Naive thymus-derived CD4-positive, alpha-beta T cell (primary cell): Measurements from ENCODE around the gene GNA12. TPM values are rescaled to one million over a fixed set of nuclear protein-coding genes. Genes with fewer than 3 reads are reported as not detected.
"Not testable (repeated sequence)": the region's sequence is repeated elsewhere in the genome, so short reads cannot be mapped to it uniquely, and the experiment has no call there.

Source experiments
- ATAC-seq: fragments of 150-1000 bp; cut with Tn5 transposase; 2 replicates; pipeline ENCODE4 v1.10.0; 2021; ENCODE audit warnings: mild to moderate bottlenecking, moderate library complexity
- CTCF ChIA-PET: fragments of 350-600 bp; sonication (Branson Sonifier 250); formaldehyde crosslinking; loops from one replicate; lab custom pipeline; 2021; ENCODE audit warnings: antibody characterized with exemption; lab: Charles Lee
- POLR2A ChIA-PET: fragments of 350-600 bp; sonication (Branson Sonifier 250); formaldehyde crosslinking; loops from one replicate; lab custom pipeline; 2021; ENCODE audit warnings: antibody characterized with exemption, inconsistent platforms; lab: Charles Lee
- DNase-seq, 9 donors: peaks; one replicate each; pipeline versions ENCODE4 v3.0.0 to v3.0.0-alpha.2; 2020 to 2022; ENCODE audit warnings: mixed read lengths in 1 of 9
- H3K27ac ChIP-seq: one replicate; pipeline ENCODE4 v1.7.0; 2013; ENCODE audit warnings: mild to moderate bottlenecking, low read depth, low read length, moderate library complexity
- H3K27me3 ChIP-seq, 2 donors: one replicate each; pipeline ENCODE4 v1.7.0; 2013; ENCODE audit warnings: low read length in 2 of 2, mild to moderate bottlenecking in 2 of 2, moderate library complexity in 2 of 2; ENCODE audit not compliant: control insufficient read depth in 2 of 2, insufficient read depth in 2 of 2
- H3K36me3 ChIP-seq, 3 experiments: 1 replicate in 2 of 3; 2 replicates in 1 of 3; pipeline ENCODE4 v1.7.0; 2013; ENCODE audit warnings: low read length in 3 of 3, mild to moderate bottlenecking in 3 of 3, moderate library complexity in 1 of 3; ENCODE audit not compliant: insufficient read depth in 3 of 3, control insufficient read depth in 2 of 3
- H3K4me1 ChIP-seq, 2 donors: one replicate each; pipeline ENCODE4 v1.7.0; 2013; ENCODE audit warnings: low read length in 2 of 2, mild to moderate bottlenecking in 2 of 2, moderate library complexity in 1 of 2; ENCODE audit not compliant: control insufficient read depth in 2 of 2, insufficient read depth in 2 of 2
- H3K4me3 ChIP-seq: 2 replicates; pipeline ENCODE4 v1.7.0; 2013; ENCODE audit warnings: mild to moderate bottlenecking, low read length
- H3K9me3 ChIP-seq, 3 experiments: 1 replicate in 2 of 3; 2 replicates in 1 of 3; pipeline ENCODE4 v1.7.0; 2013; ENCODE audit warnings: low read length in 3 of 3; ENCODE audit not compliant: control insufficient read depth in 2 of 3
- H3K27ac Mint-ChIP-seq, 9 donors: one replicate each; pipeline ENCODE4 v1.8.0; 2020 to 2022; ENCODE audit warnings: mixed read lengths in 9 of 9, mild to moderate bottlenecking in 8 of 9, moderate library complexity in 5 of 9, inconsistent platforms in 2 of 9
- H3K27me3 Mint-ChIP-seq, 5 donors: one replicate each; pipeline ENCODE4 v1.8.0; 2021 to 2022; ENCODE audit warnings: mixed read lengths in 5 of 5, mild to moderate bottlenecking in 1 of 5
- H3K36me3 Mint-ChIP-seq, 5 donors: one replicate each; pipeline ENCODE4 v1.8.0; 2020 to 2022; ENCODE audit warnings: mixed read lengths in 5 of 5, mild to moderate bottlenecking in 3 of 5, inconsistent platforms in 1 of 5
- H3K4me1 Mint-ChIP-seq, 7 donors: one replicate each; pipeline ENCODE4 v1.8.0; 2020 to 2022; ENCODE audit warnings: mixed read lengths in 7 of 7, mild to moderate bottlenecking in 3 of 7, inconsistent platforms in 1 of 7
- H3K4me3 Mint-ChIP-seq, 10 donors: one replicate each; pipeline ENCODE4 v1.8.0; 2020 to 2022; ENCODE audit warnings: mild to moderate bottlenecking in 10 of 10, mixed read lengths in 10 of 10, moderate library complexity in 6 of 10, inconsistent platforms in 2 of 10
- H3K9me3 Mint-ChIP-seq, 11 donors: one replicate each; pipeline ENCODE4 v1.8.0; 2020 to 2022; ENCODE audit warnings: mixed read lengths in 11 of 11, mild to moderate bottlenecking in 4 of 11, inconsistent platforms in 1 of 11, moderate library complexity in 1 of 11
- intact Hi-C, 2 donors: fragments of 100-400 bp; cut with micrococcal nuclease; formaldehyde crosslinking; loops; one replicate each; pipeline ENCODE4 v1.15.1; 2023
- polyA plus RNA-seq, 2 donors: library from polyadenylated mRNA; unstranded; fragments of 300-500 nt; fragmentation: Illumina TruSeq; gene quantifications; one replicate each; pipeline ENCODE4 v1.2.3, GENCODE V29; 2021
- total RNA-seq, 6 experiments: library from RNA in 5 of 6; stranded (reverse) in 5 of 6; gene quantifications; 1 replicate in 5 of 6; 2 replicates in 1 of 6; pipeline ENCODE4 v1.2.3 and lab custom pipeline; 2021 to 2026

The GNA12 gene
- total and polyA plus RNA-seq, 7 experiments from 2014 or later: 4.2 to 25.7 (median 18.5) TPM

DNA sequence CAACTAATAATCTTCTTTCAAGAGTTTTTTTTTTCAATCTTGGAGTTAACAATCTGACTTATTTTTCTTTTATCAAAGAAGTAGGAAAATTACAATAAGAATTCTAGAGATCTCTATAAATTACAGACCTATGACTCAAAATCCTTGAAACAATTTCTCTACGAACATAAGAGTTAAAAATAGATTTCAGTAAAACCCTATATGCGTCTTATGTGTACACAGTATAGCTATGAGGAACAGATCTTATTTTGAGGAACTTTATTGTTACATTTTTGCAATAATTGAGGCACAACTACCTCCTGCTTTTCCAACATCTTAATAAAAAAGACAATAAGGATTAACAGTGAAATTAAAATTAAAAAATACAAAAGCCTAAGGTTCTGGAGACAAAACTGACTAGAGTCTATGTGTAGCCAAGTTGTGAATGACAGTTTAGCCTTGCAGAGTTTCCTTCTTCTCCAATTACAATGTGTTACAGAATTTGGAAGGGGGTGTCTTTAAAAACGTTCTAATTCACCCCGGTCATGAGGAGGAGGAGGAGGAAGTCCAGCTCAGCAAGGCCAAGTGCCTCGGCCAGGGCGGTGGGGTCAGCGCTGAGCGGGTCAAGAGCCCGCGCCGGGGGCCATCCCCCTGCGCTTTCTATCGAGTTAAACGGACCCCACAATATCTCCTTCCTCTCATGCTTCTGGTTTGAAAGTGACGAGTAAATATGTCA is 115.6 kb downstream of the GNA12 start:
- CTCF ChIA-PET: no interaction called here
- no peak for DNase-seq
- no peak overlapping the region for H3K4me3 ChIP-seq

GRCh38 chr7:2727206-2727605 is 116.9 kb downstream of the GNA12 start:
- H3K27ac Mint-ChIP-seq, H3K9me3 ChIP-seq, H3K27me3 ChIP-seq, H3K9me3 Mint-ChIP-seq, H3K27ac ChIP-seq, intact Hi-C loops, H3K4me3 Mint-ChIP-seq, H3K4me1 ChIP-seq, H3K4me3 ChIP-seq, H3K27me3 Mint-ChIP-seq, ATAC-seq: not testable (repeated sequence)
- POLR2A ChIA-PET: interaction anchor here (0.6 kb wide), 1 partner anchor 113 kb away, joined by 3 read pairs; no protein-coding TSS in a partner anchor
- H3K4me1 Mint-ChIP-seq: peaks cover 0 to 11% (median 2%) of the 10 kb centered on the region in 7 donors
- DNase-seq: peak in 1 of 9 donors; percentile 3
- peaks cover 0 to 63% (median 31%) of the 10 kb centered on the region in 5 donors for H3K36me3 Mint-ChIP-seq
- CTCF ChIA-PET: interaction anchor here (0.7 kb wide), 1 partner anchor 14 kb away, joined by 3 read pairs; no protein-coding TSS in a partner anchor
- peaks cover 0 to 42% (median 0%) of the 10 kb centered on the region in 3 experiments for H3K36me3 ChIP-seq

More for the DNA sequence above, 115.6 kb downstream of the GNA12 start:
- ATAC-seq: peak; percentile 31
- Mint-ChIP-seq H3K9me3 (no peaks in the 10 kb centered on the region), H3K4me1 (peaks cover 0 to 19% (median 4%) of the 10 kb centered on the region in 7 donors), H3K36me3 (peaks cover 0 to 69% (median 36%) of the 10 kb centered on the region in 5 donors), H3K27ac (no peak overlapping the region), H3K27me3 (no peaks in the 10 kb centered on the region), H3K4me3 (no peak overlapping the region)
- POLR2A ChIA-PET: interaction anchor here (0.7 kb wide), 1 partner anchor 38 kb away, joined by 4 read pairs; no protein-coding TSS in a partner anchor
- Histone ChIP-seq H3K9me3 (no peaks in the 10 kb centered on the region), H3K27ac (no peak overlapping the region), H3K36me3 (peaks cover 0 to 42% (median 0%) of the 10 kb centered on the region in 3 experiments), H3K4me1 (no peaks in the 10 kb centered on the region), H3K27me3 (no peaks in the 10 kb centered on the region)
- intact Hi-C loops: no loop called here

GRCh38 chr7:2726316-2727018 is 117.6 kb downstream of the GNA12 start:
- no peaks in the 10 kb centered on the region for H3K27me3 Mint-ChIP-seq
- peaks cover 0 to 6% (median 2%) of the 10 kb centered on the region in 7 donors for H3K4me1 Mint-ChIP-seq
- no peak for ATAC-seq
- ChIA-PET CTCF (interaction anchor here (0.7 kb wide), 1 partner anchor 14 kb away, joined by 3 read pairs; no protein-coding TSS in a partner anchor), POLR2A (no interaction called here)
- H3K27ac ChIP-seq: no peak overlapping the region
- H3K4me3 Mint-ChIP-seq: no peak overlapping the region
- H3K36me3 ChIP-seq: peaks cover 0 to 40% (median 0%) of the 10 kb centered on the region in 3 experiments
- peak in 1 of 9 donors; percentile 13 for DNase-seq
- no peaks in the 10 kb centered on the region for H3K4me1 ChIP-seq
- H3K9me3 Mint-ChIP-seq: no peaks in the 10 kb centered on the region
- H3K36me3 Mint-ChIP-seq: peaks cover 0 to 56% (median 26%) of the 10 kb centered on the region in 5 donors
- no peak overlapping the region for H3K4me3 ChIP-seq
- intact Hi-C loops: no loop called here
- H3K27ac Mint-ChIP-seq: no peak overlapping the region
- no peaks in the 10 kb centered on the region for H3K9me3 ChIP-seq
- no peaks in the 10 kb centered on the region for H3K27me3 ChIP-seq

DNA sequence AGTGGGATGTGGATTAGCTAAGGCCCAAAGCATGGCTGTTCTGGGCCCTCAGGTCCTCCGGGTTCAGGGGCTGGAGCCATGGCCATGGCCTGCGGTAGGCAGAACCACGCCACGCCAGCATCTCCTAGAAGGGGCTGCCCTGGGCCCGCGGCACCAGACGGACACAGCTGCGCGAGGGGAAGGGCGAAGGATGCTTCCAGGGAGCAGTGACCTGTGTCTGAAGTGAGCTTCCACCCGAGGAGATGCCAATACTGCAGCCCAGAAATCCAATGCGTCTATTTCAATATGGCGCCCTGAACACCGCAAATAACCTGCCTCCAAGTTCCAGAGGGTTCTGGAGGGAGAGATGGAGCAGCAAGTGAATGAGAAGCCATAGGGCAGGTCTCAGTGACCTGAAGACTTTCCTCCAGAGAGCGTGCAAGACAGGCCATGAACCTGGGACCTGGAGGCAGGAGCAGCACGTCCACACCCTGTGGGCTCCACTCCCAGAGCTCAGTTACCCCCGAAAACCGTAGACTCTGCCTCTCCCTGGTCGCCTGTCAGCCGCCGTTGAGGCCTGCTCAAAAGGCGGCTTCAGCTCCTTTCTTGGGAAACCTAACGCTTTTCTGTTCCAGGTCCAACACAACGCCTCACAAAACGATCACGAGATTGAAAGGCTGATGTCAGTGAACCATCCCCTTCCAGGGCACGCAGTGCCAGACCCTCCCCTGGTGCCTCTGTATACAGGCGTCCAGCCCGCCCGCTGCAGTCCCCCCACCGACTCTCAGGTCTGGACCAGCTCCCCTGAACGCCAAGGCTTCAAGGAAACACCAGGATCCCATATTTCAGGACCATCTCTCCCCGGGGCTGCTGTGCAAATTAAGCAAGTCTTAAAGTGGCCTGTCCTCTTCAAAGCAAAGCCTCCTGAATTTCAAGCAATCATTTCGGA is 118.7 kb downstream of the GNA12 start:
- no peak overlapping the region for H3K27ac ChIP-seq
- intact Hi-C loops: no loop called here
- Mint-ChIP-seq H3K36me3 (peaks cover 0 to 45% (median 18%) of the 10 kb centered on the region in 5 donors), H3K27ac (peak overlapping the region in 1 of 9 donors; percentile 6), H3K4me3 (no peak overlapping the region), H3K4me1 (peaks cover 5 to 13% (median 6%) of the 10 kb centered on the region in 7 donors), H3K9me3 (no peaks in the 10 kb centered on the region), H3K27me3 (no peaks in the 10 kb centered on the region)
- ChIA-PET CTCF (interaction anchor here (0.6 kb wide), 1 partner anchor 84 kb away, joined by 3 read pairs; no protein-coding TSS in a partner anchor), POLR2A (no interaction called here)
- H3K4me1 ChIP-seq: no peaks in the 10 kb centered on the region
- H3K4me3 ChIP-seq: no peak overlapping the region
- peaks cover 0 to 30% (median 0%) of the 10 kb centered on the region in 3 experiments for H3K36me3 ChIP-seq
- ATAC-seq: no peak
- no peaks in the 10 kb centered on the region for H3K27me3 ChIP-seq
- no peaks in the 10 kb centered on the region for H3K9me3 ChIP-seq
- DNase-seq: peak in 1 of 9 donors; percentile 16

DNA sequence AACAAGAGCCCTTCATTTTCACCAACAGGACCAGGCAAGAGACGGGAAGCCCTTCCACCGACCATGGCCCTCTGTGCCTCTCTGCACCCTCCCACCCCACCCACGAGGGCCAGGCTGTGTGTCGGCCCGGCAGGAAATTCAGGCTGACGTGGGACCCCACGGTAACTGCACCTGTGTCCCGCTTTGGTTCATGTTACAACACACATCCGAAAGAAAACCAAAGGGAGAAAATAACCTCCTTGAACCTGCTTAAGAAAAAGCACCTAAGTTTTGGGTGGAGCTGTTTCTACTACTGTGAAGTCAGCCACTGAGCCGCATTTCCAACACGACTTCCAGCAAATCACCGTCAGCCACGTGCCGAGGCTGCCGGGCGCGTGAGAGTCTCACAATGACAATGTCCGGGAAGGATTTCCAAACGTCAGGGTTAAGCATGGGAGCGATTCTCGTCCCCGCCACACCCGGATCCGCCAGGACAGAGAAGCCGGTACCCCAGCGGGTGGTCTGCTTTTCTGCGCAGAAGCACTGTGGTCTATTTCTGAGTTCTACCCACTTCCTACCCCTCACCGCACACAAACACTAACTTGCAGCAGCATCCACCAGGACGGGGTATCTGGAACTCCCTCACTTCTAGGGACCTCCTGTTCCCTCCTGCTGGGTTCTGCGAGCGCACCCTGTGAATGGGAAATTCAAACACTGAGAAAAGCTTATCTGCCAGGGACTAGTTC is 119.5 kb downstream of the GNA12 start:
- peaks cover 5 to 14% (median 8%) of the 10 kb centered on the region in 7 donors for H3K4me1 Mint-ChIP-seq
- Histone ChIP-seq H3K9me3 (no peaks in the 10 kb centered on the region), H3K4me1 (no peaks in the 10 kb centered on the region), H3K4me3 (no peak overlapping the region), H3K27me3 (no peaks in the 10 kb centered on the region), H3K27ac (no peak overlapping the region), H3K36me3 (peaks cover 0 to 22% (median 0%) of the 10 kb centered on the region in 3 experiments)
- ChIA-PET POLR2A (no interaction called here), CTCF (interaction anchor here (0.6 kb wide), 1 partner anchor 55 kb away, joined by 3 read pairs; no protein-coding TSS in a partner anchor)
- intact Hi-C loops: no loop called here
- H3K4me3 Mint-ChIP-seq: no peak overlapping the region
- DNase-seq: peak in 1 of 9 donors; percentile 13
- H3K27me3 Mint-ChIP-seq: no peaks in the 10 kb centered on the region
- no peak for ATAC-seq
- no peak overlapping the region for H3K27ac Mint-ChIP-seq
- H3K36me3 Mint-ChIP-seq: peaks cover 0 to 37% (median 11%) of the 10 kb centered on the region in 5 donors
- no peaks in the 10 kb centered on the region for H3K9me3 Mint-ChIP-seq
